HEK293T (cell line): ENCODE results near the gene UBA3.

Experiments
- BHLHE40 ChIP-seq: fragments of 450-650 bp; IDR thresholded peaks from 2 replicates; pipeline ENCODE4 v1.6.1; 2016; ENCODE audit warnings: mild to moderate bottlenecking, moderate library complexity, borderline replicate concordance
- ELF4 ChIP-seq: fragments of 450-650 bp; IDR thresholded peaks from 2 replicates; pipeline ENCODE4 v1.6.1; 2017; ENCODE audit warnings: antibody characterized with exemption
- FOXA1 ChIP-seq: fragments of 450-650 bp; IDR thresholded peaks from 2 replicates; pipeline ENCODE4 v1.6.1; 2016; ENCODE audit warnings: mild to moderate bottlenecking
- FOXK2 ChIP-seq: fragments of 450-650 bp; IDR thresholded peaks from 2 replicates; pipeline ENCODE4 v1.6.1; 2016; ENCODE audit warnings: mild to moderate bottlenecking
- FOXM1 ChIP-seq: fragments of 450-650 bp; IDR thresholded peaks from 2 replicates; pipeline ENCODE4 v1.6.1; 2017; ENCODE audit warnings: mild to moderate bottlenecking, borderline replicate concordance
- HDGF ChIP-seq: fragments of 450-650 bp; IDR thresholded peaks from 2 replicates; pipeline ENCODE4 v1.6.1; 2017; ENCODE audit warnings: antibody characterized with exemption, borderline replicate concordance
- L3MBTL2 ChIP-seq: fragments of 450-650 bp; conservative IDR thresholded peaks from 2 replicates; pipeline ENCODE4 v1.6.1; 2016; ENCODE audit warnings: mild to moderate bottlenecking
- LEF1 ChIP-seq: fragments of 450-650 bp; IDR thresholded peaks from 2 replicates; pipeline ENCODE4 v1.6.1; 2017; ENCODE audit warnings: mild to moderate bottlenecking, borderline replicate concordance
- SP1 ChIP-seq: fragments of 450-650 bp; IDR thresholded peaks from 2 replicates; pipeline ENCODE4 v1.6.1; 2017
- SUZ12 ChIP-seq: fragments of 450-650 bp; IDR thresholded peaks from 2 replicates; pipeline ENCODE4 v1.6.1; 2016; ENCODE audit warnings: mild to moderate bottlenecking
- TARDBP ChIP-seq: fragments of 450-650 bp; IDR thresholded peaks from 2 replicates; pipeline ENCODE4 v1.6.1; 2016
- ZNF384 ChIP-seq: fragments of 450-650 bp; IDR thresholded peaks from 2 replicates; pipeline ENCODE4 v1.6.1; 2016

DNA sequence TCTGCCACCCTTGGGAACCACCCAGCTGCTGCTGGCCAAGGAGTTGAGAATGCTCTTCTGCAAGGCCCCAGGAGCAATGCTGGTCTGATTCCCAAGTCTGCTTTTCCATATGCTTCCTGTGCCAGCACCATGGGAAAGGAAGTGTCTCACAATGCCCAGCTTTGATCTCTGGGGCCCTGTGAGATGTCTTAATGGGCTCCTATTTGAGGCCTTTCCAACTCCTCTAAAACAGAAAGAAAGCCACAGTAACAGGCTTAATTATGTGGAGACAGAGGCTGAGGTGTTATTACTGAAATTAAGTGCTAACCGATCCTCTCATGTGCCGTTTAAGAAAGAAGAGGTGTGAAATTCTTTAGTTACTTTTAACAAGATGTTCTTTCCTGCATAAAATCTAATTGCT is 71.2 kb downstream of the UBA3 start:
- no peak for TF ChIP-seq FOXA1
- TF ChIP-seq HDGF, result no peak
- no peak for TF ChIP-seq FOXM1
- no peak for TF ChIP-seq SP1
- TF ChIP-seq LEF1, result no peak
- TF ChIP-seq TARDBP, result no peak
- no peak for TF ChIP-seq FOXK2
- TF ChIP-seq ZNF384, result no peak
- TF ChIP-seq BHLHE40, result no peak
- TF ChIP-seq ELF4, result no peak
- TF ChIP-seq SUZ12, result no peak
- no peak for TF ChIP-seq L3MBTL2
